GM21390 (cell line): ENCODE measurements around the gene POU2F1.
"Not testable (repeated sequence)": the region's sequence is repeated elsewhere in the genome, so short reads cannot be mapped to it uniquely, and the experiment has no call there.

Experiments
- ATAC-seq: cut with Tn5 transposase; IDR thresholded peaks from one replicate; pipeline ENCODE4 v1.9.1; 2021; ENCODE audit not compliant: unreplicated experiment

The POU2F1 gene

DNA sequence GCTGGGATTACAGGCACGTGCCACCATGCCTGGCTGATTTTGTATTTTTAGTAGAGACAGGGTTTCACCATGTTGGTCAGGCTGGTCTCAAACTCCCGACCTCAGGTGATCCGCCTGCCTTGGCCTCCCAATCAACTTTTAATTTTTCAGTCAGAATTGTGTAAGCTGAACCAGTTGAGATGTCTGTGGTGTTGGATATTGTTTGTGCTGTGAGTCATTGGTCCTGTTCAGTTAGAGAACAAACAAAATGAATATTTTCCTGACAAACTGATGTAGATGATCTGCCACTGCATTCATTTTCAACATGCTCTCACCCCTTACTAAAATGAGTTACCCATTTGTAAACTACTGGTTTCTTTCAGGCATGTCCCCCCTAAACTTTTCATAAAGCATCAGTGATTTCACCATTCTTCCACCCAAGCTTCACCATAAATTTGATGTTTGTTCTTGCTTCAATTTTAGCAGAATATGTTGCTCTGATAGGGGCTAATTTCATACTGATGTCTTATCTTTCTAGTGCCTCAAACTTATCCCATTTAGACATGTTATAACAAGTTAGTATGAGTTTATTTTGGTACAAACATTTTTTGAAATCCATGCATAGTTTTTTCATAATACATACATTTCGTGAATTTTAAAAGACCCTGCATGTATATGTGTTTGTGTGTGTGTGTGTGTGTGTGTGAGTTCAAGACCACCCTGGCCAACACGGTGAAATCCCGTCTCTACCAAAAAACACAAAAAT is 15.2 kb upstream of the POU2F1 start:
- ATAC-seq = not testable (repeated sequence)

DNA sequence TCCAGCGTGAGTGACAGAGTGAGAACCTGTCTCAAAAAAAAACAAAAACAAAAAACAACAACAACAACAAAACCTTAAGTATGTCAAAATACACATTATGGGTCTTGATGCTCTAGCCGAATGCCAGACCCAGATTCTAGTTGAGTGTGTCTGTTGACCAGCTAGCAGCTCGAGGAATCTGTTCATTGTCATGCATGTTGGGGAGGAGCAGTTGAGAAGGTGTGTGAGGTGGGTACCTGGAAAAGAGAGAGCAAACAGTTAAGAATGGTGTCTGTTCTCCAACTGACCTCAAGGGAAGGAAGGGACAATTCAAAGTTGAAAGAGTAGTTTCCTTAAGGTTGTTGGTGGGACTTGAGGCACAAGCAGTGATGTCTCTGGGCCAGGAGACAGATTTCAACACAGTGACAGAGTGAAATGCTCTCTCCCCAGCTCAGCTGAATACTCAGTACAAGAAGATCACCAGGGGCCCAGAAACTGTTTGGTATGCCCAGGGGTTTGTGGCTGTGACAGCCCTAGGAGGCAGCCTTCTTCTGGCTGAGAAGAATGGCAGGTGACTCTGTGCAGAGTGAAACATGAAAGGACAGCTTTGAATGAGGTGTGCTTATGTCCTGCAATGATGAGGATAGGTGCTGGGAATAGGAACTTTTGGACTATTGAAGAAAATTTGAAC is 14.4 kb upstream of the POU2F1 start:
- no peak for ATAC-seq

DNA sequence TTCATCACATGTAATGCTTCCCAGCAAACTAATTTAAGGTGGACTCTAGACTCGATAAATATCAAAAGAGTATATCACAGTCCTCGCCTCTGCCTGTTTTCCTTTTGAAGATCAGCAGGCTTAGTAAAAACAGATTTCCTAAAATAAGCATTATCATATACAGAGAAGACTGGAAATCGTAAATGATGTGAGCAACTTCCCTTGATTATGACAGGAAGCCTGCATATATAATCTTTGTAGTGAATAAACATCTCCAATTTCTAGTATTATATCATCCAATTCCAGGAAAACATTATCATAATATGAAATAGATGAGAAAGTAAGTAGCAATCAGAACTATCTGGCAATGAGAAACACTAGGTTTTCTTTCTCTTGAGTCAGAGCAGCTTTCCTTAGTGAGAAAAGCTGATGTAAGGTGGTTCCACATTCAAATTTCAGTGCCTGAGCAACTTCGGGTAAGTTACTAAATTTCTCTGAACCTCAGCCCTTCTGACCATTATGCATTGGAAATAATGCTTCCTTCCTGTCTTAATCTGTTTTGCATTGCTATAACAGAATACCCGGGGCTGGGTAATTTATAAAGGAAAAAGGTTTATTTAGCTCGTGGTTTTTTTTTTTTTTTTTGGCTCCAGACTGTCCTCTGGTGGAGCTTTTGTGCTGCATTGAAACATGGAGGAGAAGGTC is 12.6 kb upstream of the POU2F1 start:
- ATAC-seq = no peak

DNA sequence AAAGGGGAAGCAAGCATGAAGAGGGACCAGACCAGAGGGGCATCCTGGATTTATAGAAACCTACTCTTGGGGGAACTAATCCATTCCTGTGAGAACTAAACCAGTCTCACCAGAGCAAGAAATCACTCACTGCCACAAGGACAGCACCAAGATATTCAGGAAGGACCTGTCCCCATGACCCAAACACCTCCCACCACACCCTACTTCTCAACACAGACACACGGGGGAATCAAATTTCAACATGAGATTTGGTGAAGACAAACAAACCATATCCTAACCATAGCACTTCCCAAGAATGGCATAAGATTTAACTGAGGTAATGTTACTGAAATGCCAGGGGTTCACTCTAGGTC is 12.1 kb upstream of the POU2F1 start:
- ATAC-seq = no peak

DNA sequence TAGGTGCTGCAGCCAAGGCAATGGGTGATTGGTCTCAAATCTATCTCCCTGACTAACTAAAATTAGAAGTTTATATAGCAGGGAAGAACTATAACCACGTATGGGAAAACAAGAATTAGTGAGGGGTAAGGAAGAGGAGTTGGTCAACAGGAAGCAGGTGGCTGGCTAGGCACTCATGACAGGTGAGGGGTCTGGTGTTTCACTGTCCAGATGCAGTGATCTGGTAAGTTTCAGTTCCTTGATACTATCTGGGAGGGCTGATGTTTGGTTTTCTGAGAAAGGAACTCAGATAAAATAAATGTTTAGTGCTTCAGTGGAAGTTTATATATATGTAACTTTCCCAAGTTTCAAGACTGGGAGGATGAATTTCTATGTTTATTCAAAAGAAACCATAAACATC is 11.6 kb upstream of the POU2F1 start:
- ATAC-seq = no peak

DNA sequence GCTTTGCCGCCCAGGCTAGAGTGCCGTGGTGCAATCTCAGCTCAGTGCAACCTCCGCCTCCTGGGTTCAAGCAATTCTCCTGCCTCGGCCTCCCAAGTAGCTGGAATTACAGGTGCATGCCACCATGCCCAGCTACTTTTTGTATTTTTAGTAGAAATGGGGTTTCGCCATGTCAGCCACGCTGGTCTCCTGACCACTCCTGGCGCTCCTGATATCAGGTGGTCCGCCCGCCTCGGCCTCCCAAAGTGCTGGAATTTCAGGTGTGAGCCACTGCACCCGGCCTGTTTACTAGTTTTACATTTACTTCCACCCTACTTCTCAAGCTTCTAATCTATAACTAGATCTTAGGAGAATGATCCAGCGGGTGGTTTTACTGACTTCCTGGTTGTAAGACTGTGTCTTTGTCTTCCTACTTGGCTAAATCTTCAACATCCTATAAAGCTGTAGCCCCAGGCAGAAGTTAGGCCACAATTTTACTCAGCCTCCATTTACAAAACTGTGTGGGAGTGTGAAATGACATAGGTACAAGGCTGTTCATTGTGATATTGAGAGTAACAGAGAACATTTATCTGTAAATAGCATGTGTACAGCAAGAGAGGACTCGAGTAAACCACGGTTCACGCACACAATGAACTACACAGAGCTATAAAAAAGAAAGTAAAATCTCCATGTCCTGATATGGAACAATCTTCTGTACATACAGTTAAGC is 9.6 kb upstream of the POU2F1 start:
- ATAC-seq = no peak

DNA sequence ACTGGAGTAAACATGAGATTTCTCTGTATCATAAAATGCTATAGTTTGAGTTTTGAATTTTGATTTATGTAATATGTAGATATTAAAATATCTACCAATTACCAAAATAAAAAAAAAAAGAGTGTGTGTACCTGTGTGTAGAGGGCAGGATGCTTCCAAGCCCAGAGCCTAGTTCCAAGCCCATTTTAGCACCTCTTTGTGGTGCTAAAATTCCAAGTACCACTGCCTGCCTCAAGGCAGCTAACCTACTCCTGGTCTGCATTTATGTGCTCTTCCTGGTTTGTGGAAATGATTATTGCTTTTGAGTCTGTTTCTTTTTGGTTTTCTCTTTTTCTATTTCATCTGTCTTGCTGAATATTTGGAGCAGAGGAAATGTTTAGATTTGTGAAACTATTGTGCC is 8.7 kb upstream of the POU2F1 start:
- no peak for ATAC-seq

DNA sequence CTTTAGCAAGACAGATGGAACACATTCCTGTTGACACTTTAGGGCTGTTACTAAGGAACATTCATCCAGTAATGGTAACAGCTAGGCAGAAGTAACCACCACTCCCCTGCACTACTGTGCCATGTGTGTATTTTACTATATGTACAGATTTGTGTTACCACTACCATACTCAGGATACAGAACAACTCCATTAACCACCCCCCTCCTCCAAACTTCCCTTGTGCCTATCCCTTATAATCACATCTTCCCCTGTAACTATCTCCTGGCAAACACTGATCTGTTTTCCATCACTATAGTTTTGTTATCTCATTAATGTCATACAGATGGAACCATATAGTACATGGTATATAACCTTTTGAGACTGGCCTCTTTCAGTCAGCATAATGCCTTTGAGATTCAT is 3.9 kb upstream of the POU2F1 start:
- no peak for ATAC-seq

DNA sequence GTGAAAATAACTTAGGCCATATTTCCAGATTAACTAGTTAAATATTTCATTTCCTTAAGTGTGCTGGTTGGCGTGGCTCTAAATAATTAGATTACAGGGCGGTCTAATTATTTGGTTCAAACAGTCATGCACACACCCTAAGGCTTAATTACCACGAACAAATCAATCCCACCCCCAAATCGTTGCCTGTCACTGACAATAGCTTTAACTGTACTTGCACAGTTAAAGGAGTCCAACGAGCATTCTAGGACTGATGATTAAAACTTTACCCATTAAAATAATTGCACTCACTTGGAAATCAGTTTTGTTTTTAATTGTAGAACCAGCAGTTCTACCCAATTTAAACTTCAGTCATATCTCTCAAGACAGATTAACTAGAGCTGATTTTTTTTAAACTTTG is 1.5 kb upstream of the POU2F1 start:
- ATAC-seq = no peak

DNA sequence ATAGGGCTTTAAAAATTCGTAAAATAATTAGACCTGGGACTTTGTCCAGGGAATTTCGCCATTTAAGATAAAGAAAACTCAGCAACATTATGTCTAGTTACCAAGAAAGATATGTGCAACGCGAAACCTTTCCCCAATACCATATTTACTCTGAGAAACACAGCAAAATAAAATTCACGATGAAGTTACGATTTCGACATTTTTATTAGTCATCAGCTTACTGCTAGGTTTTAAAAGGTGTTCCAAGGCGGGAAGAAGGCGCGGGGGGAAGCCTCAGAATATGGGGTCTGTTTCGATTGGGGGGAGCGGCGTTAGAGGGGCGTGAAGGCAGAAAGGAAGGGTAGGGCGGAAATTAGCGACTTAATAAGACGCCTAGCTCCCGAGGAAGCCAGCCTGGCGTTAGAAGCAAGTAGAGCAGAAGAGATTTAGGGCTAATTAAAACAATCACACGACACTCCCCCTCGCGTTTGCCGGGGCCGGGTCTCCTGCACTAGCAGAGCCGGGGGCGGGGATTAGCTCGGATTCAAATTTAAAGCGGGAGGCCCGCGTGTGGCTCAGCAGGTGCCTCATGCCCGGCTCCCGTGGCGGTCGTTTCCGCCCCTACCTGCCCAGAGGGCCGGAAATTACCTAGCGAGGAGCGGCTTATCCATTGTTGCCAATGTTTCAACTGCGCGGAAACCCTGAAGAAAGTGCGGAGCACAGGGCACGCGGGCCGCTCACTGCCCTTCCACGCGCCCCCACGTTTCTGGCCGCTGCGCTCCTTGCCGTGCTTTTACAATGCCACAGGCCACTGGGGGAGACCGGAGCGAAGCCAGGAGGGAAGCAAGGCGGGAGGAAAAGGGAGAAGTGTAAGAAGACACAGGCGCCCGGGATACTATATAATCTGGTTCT is 795 bp upstream of the POU2F1 start:
- ATAC-seq = peak; percentile 38

DNA sequence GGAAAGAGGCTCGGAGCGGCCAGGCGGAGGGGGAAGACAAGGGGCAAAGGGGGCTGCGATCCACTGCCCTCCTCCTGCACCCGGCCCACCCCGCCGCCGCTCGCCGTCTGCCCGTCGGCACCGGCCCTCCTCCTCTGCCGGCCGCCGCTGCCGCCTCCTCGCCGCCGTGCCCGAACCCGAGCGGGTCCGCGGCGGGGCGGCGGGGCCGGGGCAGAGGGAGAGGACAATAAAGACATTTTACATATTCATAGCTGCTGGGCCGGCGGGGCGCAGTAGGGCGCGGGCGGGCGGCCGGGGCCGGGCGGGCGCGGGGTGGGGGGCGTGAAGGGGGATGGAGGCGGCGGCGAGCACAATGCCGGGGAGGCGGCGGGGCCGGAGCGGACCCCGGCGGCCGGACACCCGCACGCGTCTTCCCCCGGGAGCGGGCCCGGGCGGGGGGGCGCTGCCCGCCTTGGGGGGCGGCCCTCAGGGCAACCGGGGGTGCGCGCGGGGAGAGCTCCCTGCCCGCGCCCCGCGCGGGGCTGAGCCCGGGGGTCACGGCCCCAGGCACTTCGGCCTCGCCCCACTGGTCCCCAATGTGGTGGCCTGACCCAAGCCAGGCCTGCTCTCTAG is 546 bp downstream of the POU2F1 start:
- ATAC-seq = peak; percentile 6

DNA sequence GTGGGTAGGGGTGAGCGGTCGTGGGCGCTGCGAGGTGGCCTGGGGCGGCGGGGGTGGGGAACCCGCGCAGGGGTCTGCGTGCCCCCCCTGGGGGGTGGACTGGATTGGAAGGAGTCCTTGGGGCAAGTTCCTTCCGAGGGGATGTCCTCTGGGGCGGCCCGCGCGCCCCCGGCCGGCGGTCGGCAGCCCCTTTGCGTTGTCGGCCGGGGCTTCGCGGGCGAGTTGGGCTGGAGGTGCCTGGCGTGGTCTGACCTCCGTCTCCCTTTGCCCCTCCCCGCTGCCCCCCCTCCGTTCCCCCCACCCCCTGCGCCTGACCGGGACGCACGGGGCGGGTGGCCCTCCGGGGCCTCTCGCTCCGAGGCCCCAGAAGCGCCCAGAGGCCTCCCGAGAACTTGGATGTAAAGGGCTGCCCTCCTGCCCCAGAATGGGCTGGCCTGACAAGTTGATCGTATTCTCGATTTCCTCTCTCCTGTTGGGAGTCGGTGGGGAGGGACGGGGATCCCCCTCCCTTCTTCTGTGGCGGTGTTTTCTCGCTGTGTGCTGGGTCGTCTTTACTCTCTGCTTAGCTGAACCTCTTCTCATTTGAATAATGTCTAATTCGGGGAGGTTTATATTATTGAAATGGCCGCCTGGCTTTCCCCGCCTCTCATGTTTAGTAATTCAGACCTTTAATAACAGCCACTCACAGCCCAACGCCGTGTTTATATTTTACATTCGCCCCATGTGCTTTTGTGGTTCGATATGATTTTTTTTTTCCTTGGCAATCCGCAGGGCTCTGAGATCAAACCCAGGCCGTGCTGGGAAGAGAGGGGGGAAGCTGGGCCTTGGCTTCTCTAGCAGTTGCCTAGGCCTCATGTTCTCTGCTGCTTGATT is 1.3 kb downstream of the POU2F1 start:
- peak; percentile 53 for ATAC-seq

DNA sequence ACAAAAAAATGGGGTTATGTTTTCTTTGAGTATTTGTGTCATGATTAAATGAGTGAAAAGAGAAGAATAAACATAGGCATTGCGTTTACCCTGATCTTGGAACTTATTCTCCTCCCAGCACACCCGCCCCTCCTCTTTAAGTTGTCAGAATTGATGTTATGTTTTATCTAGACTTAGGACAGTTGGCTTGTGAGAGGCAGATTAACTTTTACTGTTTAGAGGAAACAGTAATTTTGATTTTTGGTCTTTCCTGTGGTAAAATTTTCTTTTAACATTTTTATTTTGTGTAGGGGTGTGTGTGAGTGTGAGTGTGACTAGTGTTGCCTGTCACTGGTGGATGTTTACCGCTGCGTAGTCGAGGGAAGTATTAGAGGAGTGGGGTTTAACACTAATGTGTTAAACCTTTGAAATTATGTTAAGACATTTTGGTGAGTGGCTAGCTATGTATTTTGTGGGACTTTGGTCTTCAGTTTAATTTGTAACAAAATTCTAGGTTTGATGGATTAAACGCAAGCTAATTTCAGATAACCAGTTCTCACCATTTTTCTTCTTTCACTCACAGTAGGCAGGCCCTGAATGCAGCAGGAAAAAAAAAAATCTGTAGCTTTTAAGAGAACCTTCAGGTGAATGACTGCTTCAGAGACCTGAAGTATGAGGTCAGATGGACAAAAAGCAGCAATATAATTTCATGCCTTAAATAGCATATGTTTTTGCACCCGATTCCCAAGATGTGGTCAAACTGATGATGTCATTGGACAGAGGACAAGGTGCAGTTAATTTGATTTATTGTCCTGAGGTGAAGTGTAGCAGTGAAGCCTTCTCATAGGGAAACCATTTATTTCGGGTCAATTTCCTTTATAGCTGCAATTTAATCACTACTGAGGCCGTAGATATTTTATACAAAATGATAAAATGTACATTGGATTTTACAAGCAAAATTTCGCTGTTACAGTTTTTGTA is 2.7 kb downstream of the POU2F1 start:
- no peak for ATAC-seq

DNA sequence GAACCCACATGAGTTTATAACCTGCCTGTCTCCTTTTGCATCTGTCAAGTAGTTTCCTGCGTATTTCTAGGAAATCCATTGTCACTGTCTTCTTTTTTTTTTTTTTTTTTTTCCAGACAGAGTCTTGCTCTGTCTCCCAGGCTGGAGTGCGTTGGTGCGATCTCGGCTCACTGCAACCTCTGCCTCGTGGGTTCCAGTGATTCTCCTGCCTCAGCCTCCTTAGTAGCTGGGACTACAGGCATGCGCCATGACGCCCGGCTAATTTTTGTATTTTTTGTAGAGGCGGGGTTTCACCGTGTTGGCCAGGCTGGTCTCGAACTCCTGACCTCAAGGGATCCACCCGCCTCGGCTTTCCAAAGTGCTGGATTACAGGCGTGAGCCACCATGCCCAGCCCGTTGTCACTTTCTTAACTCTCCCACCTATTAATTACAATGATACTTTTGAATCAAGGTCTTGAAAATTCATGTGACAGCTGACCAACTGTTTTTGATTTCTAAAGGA is 4.1 kb downstream of the POU2F1 start:
- ATAC-seq = not testable (repeated sequence)

DNA sequence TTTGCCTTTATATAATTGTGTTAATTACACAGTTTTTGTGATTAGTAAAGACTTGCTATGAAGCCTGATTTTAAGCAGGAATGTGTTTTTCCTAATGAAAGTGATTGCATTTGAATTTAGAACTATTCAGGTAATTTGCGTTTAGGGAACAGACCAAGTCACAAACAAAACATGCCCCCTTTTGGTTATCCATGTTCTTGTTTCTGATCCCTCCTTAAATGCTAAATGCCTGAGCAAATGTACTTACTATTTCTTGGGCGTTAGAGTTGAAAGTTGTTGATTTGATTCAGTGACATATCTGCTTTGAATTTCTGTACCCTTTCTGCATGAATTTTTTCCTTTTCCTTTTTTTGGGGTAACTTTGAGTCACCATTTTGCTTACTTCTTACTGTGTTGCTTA is 5.2 kb downstream of the POU2F1 start:
- no peak for ATAC-seq

DNA sequence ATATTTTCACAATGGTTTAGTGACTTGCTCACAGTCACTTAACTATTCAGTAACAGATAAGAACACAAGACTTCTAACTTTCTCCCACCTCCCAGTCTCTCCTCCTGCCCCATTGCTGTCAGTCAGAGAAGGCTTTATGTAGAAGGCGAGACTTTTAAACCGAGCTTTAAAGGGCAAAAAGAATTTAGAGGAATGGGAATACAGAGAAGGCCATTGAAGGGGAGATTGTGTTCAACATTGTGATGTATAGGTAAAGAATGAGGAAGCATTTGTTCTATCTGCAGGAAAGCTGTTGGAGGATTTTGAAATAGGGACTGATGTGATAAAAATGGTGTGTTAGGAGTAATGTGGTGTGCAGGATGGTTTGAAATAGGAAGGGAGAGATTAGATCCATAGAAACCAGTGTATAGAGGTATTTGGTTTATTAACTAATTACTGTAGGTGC is 7.3 kb downstream of the POU2F1 start:
- no peak for ATAC-seq

DNA sequence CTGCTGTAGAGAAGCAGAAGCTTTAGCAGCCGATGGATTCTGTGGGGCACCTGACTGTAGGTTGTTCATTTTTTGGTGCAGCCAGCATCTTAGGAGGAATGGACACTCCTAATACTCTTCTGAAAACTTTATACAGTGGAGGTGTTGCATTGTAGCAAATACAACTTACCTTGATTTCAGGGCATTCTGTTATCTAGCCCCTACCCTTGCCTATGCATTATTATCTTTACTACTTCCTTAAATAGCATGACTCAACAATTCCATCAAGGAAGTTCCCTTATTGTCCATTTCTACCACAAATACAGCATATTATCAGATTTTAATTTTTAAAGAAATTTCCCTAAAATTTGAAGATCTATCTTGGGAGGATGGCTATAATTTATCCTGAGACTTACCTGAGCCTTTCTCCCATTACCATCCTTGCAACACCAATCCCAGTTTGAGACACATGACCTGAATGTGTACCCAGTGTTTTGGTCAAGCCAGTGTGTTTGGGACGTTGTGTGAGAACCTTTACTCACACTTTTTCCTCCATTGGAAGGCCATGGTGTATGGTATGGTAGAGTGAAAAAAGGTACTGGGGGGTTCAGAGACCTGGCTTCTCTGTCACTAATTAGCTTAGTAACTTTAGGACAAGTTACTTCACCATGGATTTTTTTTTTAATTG is 9.2 kb downstream of the POU2F1 start:
- ATAC-seq = no peak
